GM11168 (cell line): ENCODE results near the gene LYG1.
"Not testable (repeated sequence)": the region's sequence is repeated elsewhere in the genome, so short reads cannot be mapped to it uniquely, and the experiment has no call there.

Source experiments
- in situ Hi-C: fragments of 300-500 bp; cut with MboI; formaldehyde crosslinking; loops from one replicate; pipeline ENCODE4 v1.12.0; 2022; ENCODE audit warnings: low sequenced_read_pairs; ENCODE audit not compliant: unreplicated experiment

The LYG1 gene

DNA sequence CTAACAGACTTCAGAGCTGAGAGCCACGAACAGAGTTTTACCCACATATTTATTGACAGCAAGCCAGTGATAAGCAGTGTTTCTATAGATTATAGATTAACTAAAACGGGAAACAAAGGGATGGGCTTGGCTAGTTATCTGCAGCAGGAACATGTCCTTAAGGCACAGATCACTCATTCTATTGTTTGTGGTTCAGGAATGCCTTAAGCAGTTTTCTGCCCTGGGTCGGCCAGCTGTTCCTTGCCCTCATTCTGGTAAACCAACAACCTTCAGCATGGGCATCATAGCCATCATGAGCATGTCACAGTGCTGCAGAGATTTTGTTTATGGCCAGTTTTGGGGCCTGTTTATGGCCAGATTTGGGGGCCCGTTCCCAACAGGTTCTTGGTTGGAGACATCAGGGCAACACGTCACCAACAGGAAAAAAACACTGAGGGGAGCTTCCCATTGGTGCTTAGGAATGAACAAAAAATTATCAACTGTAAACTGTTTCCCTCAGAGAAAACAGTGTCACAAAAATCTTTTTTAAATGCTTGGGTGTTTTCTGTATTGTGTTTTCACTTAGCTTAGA, 22.7 kb downstream of the LYG1 start:
- in situ Hi-C loops = not testable (repeated sequence)

DNA sequence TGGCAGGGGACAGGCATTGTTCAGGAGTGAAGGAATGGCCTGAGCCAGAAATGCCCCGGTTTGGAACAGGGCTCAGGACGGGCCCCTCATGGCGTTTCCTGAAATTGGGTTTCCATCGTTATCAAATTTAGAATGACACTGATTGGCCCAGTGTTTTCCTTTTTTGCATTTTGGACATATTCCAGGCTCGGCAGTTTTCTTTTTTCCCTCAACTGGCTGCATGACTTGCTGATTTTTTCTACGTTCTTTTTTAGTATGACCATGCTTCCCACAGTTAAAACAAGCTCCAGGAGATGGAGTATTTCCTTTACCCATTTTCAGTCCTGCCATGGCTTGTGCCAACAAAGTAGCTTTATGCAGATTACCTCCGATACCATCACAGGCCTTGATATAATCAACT, 25.1 kb downstream of the LYG1 start:
- in situ Hi-C loops = no loop called here

DNA sequence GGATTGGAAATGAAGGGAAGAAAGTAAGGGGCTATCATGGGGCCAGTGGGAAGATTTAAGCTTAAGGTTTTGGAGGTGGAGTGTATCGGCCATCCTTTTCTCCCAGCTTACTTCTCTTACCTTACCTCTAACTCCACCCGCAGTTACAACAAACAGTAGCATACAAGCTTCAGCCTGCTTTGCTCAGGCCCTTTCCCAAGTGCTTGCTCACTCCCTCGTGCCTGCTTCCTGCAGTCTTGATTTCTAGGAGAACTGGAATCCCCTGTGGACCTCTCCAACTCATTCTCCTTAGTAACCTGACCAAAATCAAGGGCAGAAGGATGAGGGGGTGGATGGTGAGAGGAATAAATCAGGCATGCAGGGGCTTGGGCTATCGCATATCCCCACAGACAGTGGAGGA, 39.8 kb downstream of the LYG1 start:
- in situ Hi-C loops = no loop called here

DNA sequence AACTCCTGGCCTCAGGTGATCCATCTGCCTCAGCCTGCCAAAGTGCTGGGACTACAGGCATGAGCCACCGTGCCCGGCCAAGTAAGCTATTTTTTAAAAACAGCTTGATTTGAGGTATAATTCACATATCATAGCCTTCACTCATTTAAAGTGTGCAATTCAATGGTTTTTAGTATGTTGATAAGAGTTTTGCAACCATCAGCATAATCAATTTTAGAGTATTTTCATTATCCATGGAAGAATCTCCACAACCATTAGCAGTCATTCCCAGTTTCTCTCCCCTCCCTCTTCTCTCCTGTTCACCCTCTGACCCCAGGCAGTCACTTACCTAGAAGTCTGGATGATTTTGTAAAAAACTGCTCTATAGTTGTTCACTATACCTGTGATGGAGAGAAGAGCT, 40.8 kb downstream of the LYG1 start:
- in situ Hi-C loops = no loop called here

DNA sequence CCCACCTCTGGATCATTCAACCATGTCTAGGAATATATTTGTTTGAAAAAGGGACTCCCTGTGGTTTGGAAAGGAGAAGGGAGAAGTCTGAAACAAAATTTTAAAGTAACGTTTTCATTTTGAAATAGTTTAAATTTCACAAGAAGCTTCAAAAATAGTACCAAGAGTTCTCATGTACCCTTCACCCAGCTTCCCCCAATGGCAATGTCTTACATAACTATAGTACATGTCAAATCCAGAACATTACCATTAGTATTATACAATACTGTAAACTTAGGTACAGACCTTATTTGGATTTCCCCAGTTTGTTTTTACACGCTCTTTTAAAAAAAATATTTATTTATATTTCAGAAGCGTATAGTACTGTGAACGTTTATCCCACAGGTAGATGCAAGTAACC, 41.5 kb downstream of the LYG1 start:
- in situ Hi-C loops = no loop called here

GRCh38 chr2:99256677-99257076, 44.3 kb downstream of the LYG1 start:
- in situ Hi-C loops = no loop called here

- in situ Hi-C loops = no loop called here
These were observed 45.3 kb downstream of the LYG1 start, which contains the start of gene LYG2 for GRCh38 chr2:99255491-99256318. LYG2 (minus strand) TSS chr2:99255666; CDS start chr2:99254260, 1,406 bp downstream.

- in situ Hi-C loops = no loop called here
These were observed 51.0 kb downstream of the LYG1 start for GRCh38 chr2:99249951-99250350.

- in situ Hi-C loops = no loop called here
These were observed 58.8 kb downstream of the LYG1 start for GRCh38 chr2:99242151-99242550.

DNA sequence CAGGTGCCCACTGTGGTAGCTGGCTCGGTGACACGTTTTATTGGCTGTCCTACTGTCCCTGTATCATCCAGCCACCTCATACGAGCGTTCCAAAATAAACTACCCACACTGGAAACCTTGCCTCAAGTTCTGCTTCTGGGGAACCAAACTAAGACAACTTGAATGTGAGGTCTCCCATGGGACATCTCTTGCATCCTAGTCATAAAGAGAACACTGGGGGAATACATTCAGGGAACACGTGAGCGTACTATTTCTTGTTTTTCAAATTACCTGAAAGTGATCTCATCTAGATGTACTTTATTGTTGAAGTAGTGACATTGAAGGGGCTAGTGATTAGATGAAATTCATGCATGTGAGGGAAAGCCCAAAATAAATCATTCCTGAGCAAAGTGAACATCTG, 60.6 kb downstream of the LYG1 start:
- in situ Hi-C loops = no loop called here

GRCh38 chr2:99238599-99238998, 62.4 kb downstream of the LYG1 start:
- in situ Hi-C loops = no loop called here
